NCI-H1417 treated with DMSO at 0.1 percent for 48 hours (cell line): ENCODE results near the gene SGMS1.
"Not testable (repeated sequence)": the region's sequence is repeated elsewhere in the genome, so short reads cannot be mapped to it uniquely, and the experiment has no call there.

Experiments used
- DNase-seq: peaks from one replicate; lab custom pipeline; 2025; lab: John Stamatoyannopoulos, UW

The SGMS1 gene

GRCh38 chr10:50623663-50624412 is at the start of gene SGMS1:
TSS of gene SGMS1 (minus strand) at chr10:50623956. CDS start at chr10:50344114, 279,842 bp downstream.
- no peak for DNase-seq

- not testable (repeated sequence) for DNase-seq
Observed at GRCh38 chr10:50672152-50672551, 48.4 kb upstream of the SGMS1 start.

GRCh38 chr10:50671645-50672044 is 47.9 kb upstream of the SGMS1 start:
- DNase-seq, result not testable (repeated sequence)

GRCh38 chr10:50669957-50670356 is 46.2 kb upstream of the SGMS1 start:
- DNase-seq, result not testable (repeated sequence)

DNA sequence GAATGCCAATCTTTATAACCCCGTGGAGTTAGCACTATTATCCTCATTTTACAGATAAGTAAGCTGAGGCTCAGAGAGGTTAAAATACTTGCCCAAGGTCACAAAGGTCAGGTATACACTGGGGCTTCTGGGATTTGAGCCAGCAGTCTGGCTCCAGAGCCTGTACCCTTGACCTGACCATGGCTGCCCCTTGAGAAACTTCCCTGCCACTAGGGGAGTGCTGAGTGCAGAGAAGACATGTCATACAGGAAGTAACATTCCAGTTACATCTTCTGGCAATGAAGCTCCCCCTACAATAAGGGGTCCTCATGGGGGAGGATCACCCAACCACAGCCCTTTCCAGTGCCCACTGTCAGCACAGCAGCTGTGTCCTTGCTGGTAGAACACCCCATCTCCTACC is 43.6 kb upstream of the SGMS1 start:
- not testable (repeated sequence) for DNase-seq

DNA sequence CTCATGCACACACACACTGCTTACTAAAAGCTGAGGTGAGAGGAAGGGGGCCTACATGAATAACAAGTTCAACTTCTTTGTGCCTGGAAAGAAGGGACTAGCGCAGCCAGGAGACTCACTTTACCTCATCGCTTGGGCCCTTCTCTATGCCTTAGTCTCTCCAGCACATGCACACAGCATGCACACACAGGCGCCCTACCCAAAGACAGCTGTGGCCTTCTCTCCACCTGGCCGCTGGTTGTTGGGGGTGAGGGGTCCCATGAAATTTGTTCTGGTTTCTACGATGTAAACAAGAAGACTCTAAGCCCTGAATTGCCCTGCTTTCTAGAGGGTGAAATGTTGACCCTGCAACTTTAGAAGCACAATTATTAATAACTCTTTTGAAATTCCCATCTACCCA is 38.7 kb upstream of the SGMS1 start:
- not testable (repeated sequence) for DNase-seq

GRCh38 chr10:50661563-50661962 is 37.8 kb upstream of the SGMS1 start:
- DNase-seq, result not testable (repeated sequence)

DNA sequence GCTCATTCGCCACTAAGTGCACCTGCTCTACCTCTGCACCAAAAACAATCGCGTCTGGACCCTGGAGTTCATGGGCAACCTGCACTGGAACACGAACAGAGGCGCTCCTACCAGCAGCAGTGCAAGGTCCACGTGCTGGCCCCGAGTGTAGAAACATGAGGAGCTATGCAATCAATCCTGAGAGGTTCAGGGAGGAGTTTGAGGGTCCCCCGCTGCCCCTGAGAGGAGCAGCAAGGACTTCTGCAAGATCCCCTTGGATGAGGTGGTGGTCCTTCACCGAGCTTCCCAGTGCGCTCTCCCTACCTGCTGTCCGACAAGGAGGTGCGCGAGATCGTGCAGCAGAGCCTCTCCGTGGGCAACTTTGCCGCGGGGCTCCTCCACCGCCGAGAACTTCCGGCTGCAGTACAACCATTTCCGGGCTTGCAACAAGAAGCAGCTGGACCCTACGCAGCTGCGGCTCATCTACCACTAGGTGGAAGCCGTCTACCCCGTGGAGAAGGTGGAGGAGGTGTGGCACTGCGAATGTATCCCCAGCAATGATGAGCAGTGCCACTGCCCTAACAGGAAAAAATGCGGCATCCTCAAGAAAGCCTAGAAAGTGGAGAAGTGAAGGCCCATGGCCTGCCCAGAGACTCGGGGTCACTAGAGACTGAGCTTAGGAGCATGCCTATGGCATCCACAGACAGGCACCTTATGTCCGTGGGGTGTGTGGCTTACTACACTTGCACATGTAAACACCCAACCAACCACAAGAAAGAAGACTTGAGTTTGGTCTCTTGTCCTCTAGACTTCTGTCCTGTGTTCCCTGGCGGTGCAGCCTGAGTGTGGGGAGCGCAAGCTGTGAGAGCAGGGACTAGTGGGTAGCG is 36.3 kb upstream of the SGMS1 start:
- not testable (repeated sequence) for DNase-seq

DNA sequence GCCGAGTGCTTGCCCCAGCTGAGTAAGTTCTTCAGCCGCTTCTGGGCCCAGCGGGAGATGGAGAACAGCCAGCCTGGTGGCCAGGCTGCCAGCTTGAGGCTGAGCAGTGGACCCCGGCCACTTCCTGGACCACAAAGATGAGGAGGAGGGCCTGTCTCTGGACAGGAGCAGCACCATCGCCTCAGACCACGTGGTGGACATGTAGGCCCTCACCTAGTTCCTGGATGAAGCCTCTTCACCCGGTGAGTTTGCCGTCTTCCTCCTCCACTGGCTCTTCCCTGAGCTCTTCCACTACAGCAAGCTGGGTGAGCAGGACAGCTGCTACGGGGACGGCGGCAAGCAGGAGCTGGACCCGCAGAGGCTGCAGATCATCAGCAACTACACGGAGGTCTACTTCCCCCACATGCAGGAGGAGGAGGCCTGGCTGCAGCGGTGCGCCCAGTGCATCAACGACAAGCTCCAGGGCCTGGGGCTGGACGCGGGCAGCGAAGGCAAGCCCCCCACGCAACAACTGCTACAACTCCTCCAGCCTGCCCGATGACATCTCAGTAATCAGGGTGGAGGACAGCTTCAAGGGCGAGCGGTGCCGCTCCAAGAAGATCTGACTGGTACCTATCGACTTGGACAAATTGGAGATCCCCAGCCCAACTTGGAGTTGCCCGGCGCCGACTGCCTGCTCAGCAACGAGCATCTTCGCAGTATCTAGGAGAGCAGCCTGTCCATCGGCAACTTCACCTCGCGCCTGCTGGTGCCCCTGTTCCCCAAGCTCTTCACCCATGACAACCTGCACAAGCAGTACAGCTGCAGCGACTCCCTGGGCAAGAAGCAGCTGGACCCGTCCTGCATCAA is 35.5 kb upstream of the SGMS1 start:
- not testable (repeated sequence) for DNase-seq

- no peak for DNase-seq
Observed at GRCh38 chr10:50658165-50658564, 34.4 kb upstream of the SGMS1 start.

DNA sequence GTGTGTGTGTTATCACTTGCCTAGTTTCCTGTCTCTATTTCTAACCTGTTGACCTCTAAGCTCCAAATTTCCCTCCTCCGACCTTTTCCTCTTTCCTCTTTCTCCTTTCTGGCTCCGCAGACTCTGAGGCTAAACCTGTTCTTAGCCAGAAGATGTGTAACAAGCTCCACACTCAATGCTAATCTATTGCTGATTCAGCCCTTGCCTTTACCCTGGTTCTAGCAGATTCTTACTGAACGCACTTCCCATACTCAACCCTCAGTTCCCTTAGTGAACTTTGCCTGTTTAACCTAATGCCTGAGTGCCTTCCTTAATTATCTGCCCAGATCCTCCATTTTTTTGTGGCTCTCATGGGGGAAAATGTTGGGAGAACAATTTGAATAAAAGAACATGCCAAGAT is 30.0 kb upstream of the SGMS1 start:
- no peak for DNase-seq

- no peak for DNase-seq
Observed at GRCh38 chr10:50653142-50653541, 29.4 kb upstream of the SGMS1 start.

DNA sequence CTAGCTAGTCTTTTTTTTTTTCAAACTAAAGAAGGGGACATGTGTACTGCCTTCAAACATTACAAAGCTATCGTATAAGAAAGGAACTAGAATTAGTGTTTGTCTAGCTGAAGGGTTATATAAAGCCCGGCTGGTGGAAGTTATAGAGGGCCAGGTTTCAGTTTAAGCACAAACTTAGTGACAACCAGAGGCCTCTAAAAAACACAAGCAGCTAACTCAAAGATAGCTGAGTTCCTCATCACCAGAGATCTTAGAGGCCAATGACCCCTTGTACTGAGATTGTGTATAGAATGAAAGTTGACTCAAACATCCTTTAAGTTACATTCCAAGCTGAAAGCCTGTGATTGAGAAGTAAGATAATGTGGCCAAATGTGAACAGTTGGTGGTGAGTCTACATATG is 28.1 kb upstream of the SGMS1 start:
- no peak for DNase-seq

DNA sequence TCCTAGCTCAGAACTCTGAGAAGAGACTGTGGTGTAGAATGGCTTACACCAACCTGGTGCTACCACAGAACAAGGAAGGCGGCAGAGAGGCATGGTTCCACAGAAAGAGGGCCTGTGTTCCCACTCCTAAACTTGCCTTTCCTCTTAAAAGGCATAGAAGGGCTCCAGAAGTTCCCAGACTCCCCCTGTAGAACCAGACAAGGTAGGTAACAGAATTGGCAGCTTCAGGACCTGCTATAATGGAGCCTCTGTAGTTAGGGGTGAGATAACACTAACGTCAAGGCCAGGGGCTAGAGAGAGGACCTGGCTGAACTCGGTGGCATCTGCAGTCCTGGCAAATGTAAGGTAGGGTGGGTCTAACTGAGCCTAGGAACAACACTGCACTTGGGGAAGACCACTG is 26.7 kb upstream of the SGMS1 start:
- no peak for DNase-seq

- DNase-seq, result no peak
Observed at GRCh38 chr10:50648935-50649227, 25.1 kb upstream of the SGMS1 start.

- no peak for DNase-seq
Observed at GRCh38 chr10:50648089-50648934, 24.6 kb upstream of the SGMS1 start.

DNA sequence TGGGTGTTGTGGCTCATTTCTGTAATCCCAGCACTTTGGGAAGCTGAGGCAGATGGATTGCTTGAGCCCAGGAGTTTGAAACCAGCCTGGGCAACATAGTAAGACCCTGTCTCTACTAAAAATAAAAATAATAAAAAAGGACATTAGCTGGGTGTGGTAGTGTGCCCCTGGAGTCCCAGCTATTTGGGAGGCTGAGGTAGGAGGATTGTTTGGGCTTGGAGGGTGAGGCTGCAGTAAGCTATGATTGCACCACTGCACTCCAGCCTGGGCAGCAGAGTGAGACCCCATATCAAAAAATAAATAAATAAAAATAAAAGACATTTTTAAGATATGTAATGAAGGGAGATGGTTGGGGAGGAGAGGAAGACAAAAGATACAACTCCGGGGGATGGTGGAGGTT is 23.6 kb upstream of the SGMS1 start:
- DNase-seq, result not testable (repeated sequence)

DNA sequence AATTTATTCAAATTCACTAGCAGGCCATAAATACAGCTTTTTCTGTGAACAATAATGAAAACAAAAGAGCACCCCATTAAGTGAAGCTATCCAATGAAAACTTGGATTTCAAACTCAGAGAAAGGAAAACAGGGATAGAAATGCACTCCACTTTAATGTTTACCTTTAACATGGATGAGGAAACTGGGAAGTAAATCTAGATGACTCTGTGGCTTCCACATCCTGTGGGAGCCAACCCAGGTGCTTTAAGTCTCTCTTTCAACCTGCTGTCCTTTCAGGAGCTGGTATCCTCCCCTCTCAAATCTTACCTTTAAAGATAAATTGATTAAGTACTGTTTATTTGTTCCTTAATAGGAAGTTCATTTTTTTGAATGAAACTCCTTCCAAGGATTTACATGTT is 21.5 kb upstream of the SGMS1 start:
- DNase-seq, result no peak

DNA sequence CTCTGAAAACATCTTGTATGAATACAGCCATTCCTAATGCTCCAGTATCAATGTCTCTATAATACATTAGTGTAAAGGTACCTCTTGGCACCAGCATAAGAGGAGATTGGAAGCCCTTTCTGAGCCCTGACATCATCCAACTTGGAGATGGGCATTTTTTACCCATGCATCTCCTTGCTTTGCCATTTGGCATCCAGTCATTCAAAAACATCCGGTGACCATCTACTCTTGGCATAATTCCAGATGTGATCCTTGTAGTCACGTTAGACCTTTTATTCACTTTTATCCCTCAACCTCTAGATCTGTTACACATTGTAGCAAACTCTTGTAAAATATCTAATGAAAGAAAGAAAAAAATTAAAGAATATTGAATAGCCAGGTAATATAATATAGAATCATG is 17.9 kb upstream of the SGMS1 start:
- no peak for DNase-seq

- no peak for DNase-seq
Observed at GRCh38 chr10:50640238-50640637, 16.5 kb upstream of the SGMS1 start.
